D341Med (cell line): Measurements from ENCODE around the gene HNRNPA0.

Experiments
- DNase-seq: peaks from one replicate; pipeline ENCODE4 v3.0.0; 2012; ENCODE audit warnings: low spot score

Gene HNRNPA0

GRCh38 chr5:137754961-137755762 is 999 bp upstream of the HNRNPA0 start:
- no peak for DNase-seq

- peak; percentile 36 for DNase-seq
Measured at GRCh38 chr5:137753691-137754187, 424 bp downstream of the HNRNPA0 start.

GRCh38 chr5:137752905-137753690 is 1.1 kb downstream of the HNRNPA0 start:
- peak; percentile 36 for DNase-seq

- DNase-seq, result peak; percentile 43
Measured at GRCh38 chr5:137751869-137752491, 2.2 kb downstream of the HNRNPA0 start.

GRCh38 chr5:137750436-137750835 is 3.7 kb downstream of the HNRNPA0 start:
- no peak for DNase-seq

- no peak for DNase-seq
Measured at GRCh38 chr5:137747848-137748247, 6.3 kb downstream of the HNRNPA0 start.

- DNase-seq, result peak; percentile 62
Measured at GRCh38 chr5:137743031-137743640, 11.0 kb downstream of the HNRNPA0 start.

- no peak for DNase-seq
Measured at GRCh38 chr5:137741718-137742117, 12.4 kb downstream of the HNRNPA0 start.

- DNase-seq, result no peak
Measured at GRCh38 chr5:137739737-137740136, 14.4 kb downstream of the HNRNPA0 start.

- DNase-seq, result no peak
Measured at GRCh38 chr5:137738947-137739346, 15.2 kb downstream of the HNRNPA0 start.

- no peak for DNase-seq
Measured at GRCh38 chr5:137737349-137738131, 16.6 kb downstream of the HNRNPA0 start.

- DNase-seq, result no peak
Measured at GRCh38 chr5:137736496-137736895, 17.7 kb downstream of the HNRNPA0 start.

- peak; percentile 19 for DNase-seq
Measured at GRCh38 chr5:137735555-137736284, 18.4 kb downstream of the HNRNPA0 start, which contains the start of gene KLHL3. TSS of gene KLHL3 (minus strand) at chr5:137736089. CDS start at chr5:137735646, 443 bp downstream.

- DNase-seq, result no peak
Measured at GRCh38 chr5:137734962-137735554, 19.1 kb downstream of the HNRNPA0 start.

- DNase-seq, result no peak
Measured at GRCh38 chr5:137734331-137734730, 19.8 kb downstream of the HNRNPA0 start.

GRCh38 chr5:137733922-137734321 is 20.2 kb downstream of the HNRNPA0 start:
- DNase-seq, result no peak

- no peak for DNase-seq
Measured at GRCh38 chr5:137733006-137733405, 21.2 kb downstream of the HNRNPA0 start.

GRCh38 chr5:137731176-137731575 is 23.0 kb downstream of the HNRNPA0 start:
- no peak for DNase-seq

- DNase-seq, result no peak
Measured at GRCh38 chr5:137730336-137730735, 23.8 kb downstream of the HNRNPA0 start.

- DNase-seq, result no peak
Measured at GRCh38 chr5:137728048-137728447, 26.1 kb downstream of the HNRNPA0 start.
